SK-N-SH treated with all-trans-retinoic acid at 6 μM for 48 hours (cell line): Measurements from ENCODE around the gene ICA1.

Experiments used
- BACH2 ChIP-seq: fragments of 250-450 bp; sonication (Bioruptor Pico); IDR thresholded peaks from 2 replicates; pipeline ENCODE4 v1.9.0; 2021; ENCODE audit warnings: mild to moderate bottlenecking, borderline replicate concordance
- PPARA ChIP-seq: fragments of 250-450 bp; sonication (Bioruptor Pico); IDR thresholded peaks from 2 replicates; pipeline ENCODE4 v1.5.0; 2020; ENCODE audit warnings: mild to moderate bottlenecking, borderline replicate concordance
- TF ChIP-seq, protein P1 (sequence below): fragments of 250-450 bp; sonication (Bioruptor Pico); IDR thresholded peaks from 2 replicates; pipeline ENCODE4 v1.5.0; 2020; ENCODE audit warnings: mild to moderate bottlenecking, moderate library complexity
- TF ChIP-seq, protein P2 (sequence below): fragments of 250-450 bp; sonication (Bioruptor Pico); IDR thresholded peaks from 2 replicates; pipeline ENCODE4 v1.5.1; 2021; ENCODE audit warnings: mild to moderate bottlenecking, moderate library complexity

DNA sequence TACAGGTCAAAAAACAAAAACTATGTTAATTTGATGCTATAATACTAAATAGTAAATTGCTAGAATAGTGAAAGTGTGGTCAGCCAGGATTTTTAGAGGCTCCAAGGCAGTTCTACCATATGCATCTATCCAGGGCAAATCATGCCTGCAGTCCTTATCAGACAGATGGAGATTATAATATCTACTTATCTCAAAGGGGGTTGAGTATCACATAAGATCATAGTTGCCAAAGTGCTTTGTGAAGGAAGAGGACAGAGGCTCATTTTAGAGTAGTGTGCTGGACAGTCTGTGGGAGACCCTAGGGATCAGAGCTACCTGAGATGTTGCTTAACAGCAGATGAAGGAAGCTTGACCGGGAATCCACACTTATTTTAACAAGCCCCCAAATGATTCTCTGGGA lies 3.2 kb downstream of the ICA1 start:
- TF ChIP-seq, protein P1, sequence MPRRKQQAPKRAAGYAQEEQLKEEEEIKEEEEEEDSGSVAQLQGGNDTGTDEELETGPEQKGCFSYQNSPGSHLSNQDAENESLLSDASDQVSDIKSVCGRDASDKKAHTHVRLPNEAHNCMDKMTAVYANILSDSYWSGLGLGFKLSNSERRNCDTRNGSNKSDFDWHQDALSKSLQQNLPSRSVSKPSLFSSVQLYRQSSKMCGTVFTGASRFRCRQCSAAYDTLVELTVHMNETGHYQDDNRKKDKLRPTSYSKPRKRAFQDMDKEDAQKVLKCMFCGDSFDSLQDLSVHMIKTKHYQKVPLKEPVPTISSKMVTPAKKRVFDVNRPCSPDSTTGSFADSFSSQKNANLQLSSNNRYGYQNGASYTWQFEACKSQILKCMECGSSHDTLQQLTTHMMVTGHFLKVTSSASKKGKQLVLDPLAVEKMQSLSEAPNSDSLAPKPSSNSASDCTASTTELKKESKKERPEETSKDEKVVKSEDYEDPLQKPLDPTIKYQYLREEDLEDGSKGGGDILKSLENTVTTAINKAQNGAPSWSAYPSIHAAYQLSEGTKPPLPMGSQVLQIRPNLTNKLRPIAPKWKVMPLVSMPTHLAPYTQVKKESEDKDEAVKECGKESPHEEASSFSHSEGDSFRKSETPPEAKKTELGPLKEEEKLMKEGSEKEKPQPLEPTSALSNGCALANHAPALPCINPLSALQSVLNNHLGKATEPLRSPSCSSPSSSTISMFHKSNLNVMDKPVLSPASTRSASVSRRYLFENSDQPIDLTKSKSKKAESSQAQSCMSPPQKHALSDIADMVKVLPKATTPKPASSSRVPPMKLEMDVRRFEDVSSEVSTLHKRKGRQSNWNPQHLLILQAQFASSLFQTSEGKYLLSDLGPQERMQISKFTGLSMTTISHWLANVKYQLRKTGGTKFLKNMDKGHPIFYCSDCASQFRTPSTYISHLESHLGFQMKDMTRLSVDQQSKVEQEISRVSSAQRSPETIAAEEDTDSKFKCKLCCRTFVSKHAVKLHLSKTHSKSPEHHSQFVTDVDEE (CRISPR knock-in tag) = no peak
- TF ChIP-seq BACH2 (CRISPR knock-in tag) (no peak), PPARA (no peak)
- TF ChIP-seq, protein P2, sequence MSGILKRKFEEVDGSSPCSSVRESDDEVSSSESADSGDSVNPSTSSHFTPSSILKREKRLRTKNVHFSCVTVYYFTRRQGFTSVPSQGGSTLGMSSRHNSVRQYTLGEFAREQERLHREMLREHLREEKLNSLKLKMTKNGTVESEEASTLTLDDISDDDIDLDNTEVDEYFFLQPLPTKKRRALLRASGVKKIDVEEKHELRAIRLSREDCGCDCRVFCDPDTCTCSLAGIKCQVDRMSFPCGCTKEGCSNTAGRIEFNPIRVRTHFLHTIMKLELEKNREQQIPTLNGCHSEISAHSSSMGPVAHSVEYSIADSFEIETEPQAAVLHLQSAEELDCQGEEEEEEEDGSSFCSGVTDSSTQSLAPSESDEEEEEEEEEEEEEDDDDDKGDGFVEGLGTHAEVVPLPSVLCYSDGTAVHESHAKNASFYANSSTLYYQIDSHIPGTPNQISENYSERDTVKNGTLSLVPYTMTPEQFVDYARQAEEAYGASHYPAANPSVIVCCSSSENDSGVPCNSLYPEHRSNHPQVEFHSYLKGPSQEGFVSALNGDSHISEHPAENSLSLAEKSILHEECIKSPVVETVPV = no peak
